ENCODE data around the gene NKIRAS2. TPM values are rescaled to one million over a fixed set of nuclear protein-coding genes. Genes with fewer than 3 reads are reported as not detected.

NKIRAS2 gene
- total and polyA plus RNA-seq, 2 donors (not counting 3 experiments of a cell fraction or from before 2014, with no cell fraction given) = 57.3 to 87.6 TPM

GRCh38 chr17:42051013-42051400, 31.1 kb downstream of the NKIRAS2 start:
- CTCF ChIA-PET = interaction anchor here (1.0 to 1.7 kb wide), 5 partner anchors 11 to 65 kb away, joined by 3 to 9 read pairs (median 4); no protein-coding TSS in a partner anchor
- peak overlapping the region in 1 of 3 experiments; percentile 49 for H3K4me3 ChIP-seq (replicated peaks in 1 of 3; ENCODE audit: insufficient read depth in 1 of 3, low read depth in 1 of 3, low read length in 3 of 3)
- H2AFZ ChIP-seq (ENCODE audit: low read depth, low read length) = peak overlapping the region; percentile 64

More at GRCh38 chr17:42051013-42051400, 31.1 kb downstream of the NKIRAS2 start:
- Histone ChIP-seq H3K4me1 (ENCODE audit: control insufficient read depth, extremely low read depth, insufficient read depth, low read length) (no peaks in the 10 kb centered on the region), H3K9me3 (replicated peaks; ENCODE audit: control insufficient read depth, insufficient read depth, low read length) (no peaks in the 10 kb centered on the region), H3K27ac (ENCODE audit: insufficient read depth, low read depth, low read length) (no peak overlapping the region), H3K9me1 (replicated peaks; ENCODE audit: control insufficient read depth, extremely low read depth, insufficient read depth, low read length) (no peaks in the 10 kb centered on the region), H4K20me1 (replicated peaks; ENCODE audit: control insufficient read depth, extremely low read depth, insufficient read depth, low read length) (no peaks in the 10 kb centered on the region), H3K36me3 (ENCODE audit: control insufficient read depth in 2 of 2, extremely low read depth in 1 of 2, insufficient read depth in 2 of 2, low read length in 2 of 2) (no peaks in the 10 kb centered on the region), H3K4me2 (ENCODE audit: insufficient read depth, low read length) (no peak overlapping the region), H3K79me2 (ENCODE audit: control insufficient read depth, insufficient read depth, low read length) (no peaks in the 10 kb centered on the region), H3K9ac (replicated peaks; ENCODE audit: extremely low read depth, insufficient read depth, low read length) (no peak overlapping the region), H3K27me3 (ENCODE audit: control insufficient read depth in 2 of 2, insufficient read depth in 2 of 2, low read length in 2 of 2) (peaks cover 28 to 42% of the 10 kb centered on the region in 2 experiments)
- TF ChIP-seq JUN (IDR thresholded peaks at IDR 0.05; ENCODE audit: borderline replicate concordance, insufficient read depth, insufficient read length, low read depth) (no peak), POLR2A (IDR thresholded peaks at IDR 0.05; ENCODE audit: low read depth, low read length) (no peak), EZH2 (IDR thresholded peaks at IDR 0.05; ENCODE audit: borderline replicate concordance, low read depth, low read length, severe bottlenecking) (no peak), POLR2AphosphoS5 (IDR thresholded peaks at IDR 0.05; ENCODE audit: insufficient read depth, low read depth, low read length) (no peak), MAX (IDR thresholded peaks at IDR 0.05; ENCODE audit: insufficient read depth, insufficient read length) (no peak), MYC (IDR thresholded peaks at IDR 0.05; ENCODE audit: low read depth, low read length) (no peak), GATA2 (IDR thresholded peaks at IDR 0.05; ENCODE audit: insufficient read depth, insufficient read length, low read depth, low read length) (no peak), FOS (IDR thresholded peaks at IDR 0.05; ENCODE audit: borderline replicate concordance, insufficient read depth, low read length) (no peak), CTCF (IDR thresholded peaks at IDR 0.05; ENCODE audit: extremely low read depth in 1 of 2, insufficient read depth in 1 of 2, low read depth in 1 of 2, low read length in 2 of 2) (no peak)
- DNase-seq (ENCODE audit: low read depth, low spot score) (no peak), FAIRE-seq (no peak)
- POLR2A ChIA-PET = no interaction called here
- dilution Hi-C loops (cut with MboI; ENCODE audit: extremely low pct_ligation_motif_present, low sequenced_read_pairs) = no loop called here
- intact Hi-C loops (cut with micrococcal nuclease) = no loop called here
- no TSS peak for BruUV-seq (replicated peaks)
